ENCODE measurements around the gene PPP1R3A. TPM values are rescaled to one million over a fixed set of nuclear protein-coding genes. Genes with fewer than 3 reads are reported as not detected.

The PPP1R3A gene
- total and polyA plus RNA-seq, 2 donors (not counting 1 experiment from before 2014, with no cell fraction given) = not detected

GRCh38 chr7:113953553-113953952 lies 34.7 kb upstream of the PPP1R3A start:
- H3K9me3 ChIP-seq (ENCODE audit: control extremely low read depth in 1 of 3, control insufficient read depth in 2 of 3, insufficient read depth in 1 of 3, low read length in 2 of 3) = peaks cover 0 to 29% (median 9%) of the 10 kb centered on the region in 3 donors
- WGBS (ENCODE audit: insufficient coverage) = no CpG with 5 or more reads among the region's 2 CpGs
- no peaks in the 10 kb centered on the region for H3K27me3 Mint-ChIP-seq
- TF ChIP-seq CTCF (IDR thresholded peaks at IDR 0.05) (no peak), EZH2 (IDR thresholded peaks at IDR 0.05; ENCODE audit: borderline replicate concordance, insufficient read depth, low read depth, low read length, poor library complexity, severe bottlenecking) (no peak)
- no peaks in the 10 kb centered on the region for H3K27me3 ChIP-seq (replicated peaks in 1 of 4; ENCODE audit: control extremely low read depth in 1 of 4, control insufficient read depth in 3 of 4, insufficient read depth in 4 of 4, low read length in 3 of 4)
- H3K4me1 Mint-ChIP-seq = no peaks in the 10 kb centered on the region
- no peak overlapping the region for H2AFZ ChIP-seq (ENCODE audit: insufficient read depth, low read depth, low read length, poor library complexity, severe bottlenecking)
- H3K36me3 ChIP-seq (replicated peaks in 1 of 2; ENCODE audit: control extremely low read depth in 1 of 2, control insufficient read depth in 1 of 2, extremely low read depth in 1 of 2, insufficient read depth in 2 of 2, low read length in 1 of 2) = no peaks in the 10 kb centered on the region
- intact Hi-C loops (cut with micrococcal nuclease) = no loop called here
- no peak overlapping the region for H3K4me3 Mint-ChIP-seq
- H3K9me3 Mint-ChIP-seq (ENCODE audit: insufficient read depth) = peaks cover 6% of the 10 kb centered on the region
- H3K4me3 ChIP-seq (ENCODE audit: control extremely low read depth in 1 of 5, extremely low read depth in 1 of 5, insufficient read depth in 1 of 5, low read depth in 2 of 5, low read length in 4 of 5) = no peak overlapping the region
- ATAC-seq (ENCODE audit: low read depth) = no peak
- H3K79me2 ChIP-seq (ENCODE audit: control insufficient read depth, insufficient read depth, low read length) = no peaks in the 10 kb centered on the region
- no peak overlapping the region for H3K27ac Mint-ChIP-seq
- no peak overlapping the region for H3K4me2 ChIP-seq (replicated peaks; ENCODE audit: low read depth, low read length, poor library complexity, severe bottlenecking)
- H3K27ac ChIP-seq (ENCODE audit: low read length in 2 of 2) = no peak overlapping the region
- DNase-seq = no peak
- no peaks in the 10 kb centered on the region for H3K4me1 ChIP-seq (ENCODE audit: control insufficient read depth in 2 of 2, insufficient read depth in 2 of 2, low read length in 2 of 2)
- H3K9ac ChIP-seq (ENCODE audit: low read length) = no peak overlapping the region
- ChIA-PET CTCF (no interaction called here), POLR2A (no interaction called here)
- no peaks in the 10 kb centered on the region for H4K20me1 ChIP-seq (ENCODE audit: control insufficient read depth, insufficient read depth, low read length, poor library complexity, severe bottlenecking)

GRCh38 chr7:113945018-113945938 lies 26.5 kb upstream of the PPP1R3A start:
- no peak for ATAC-seq (ENCODE audit: low read depth)
- no peak overlapping the region for H3K4me3 Mint-ChIP-seq
- intact Hi-C loops (cut with micrococcal nuclease) = no loop called here
- WGBS (ENCODE audit: insufficient coverage) = 73% methylated on average over 2 of the region's 3 CpGs
- H3K27ac Mint-ChIP-seq = no peak overlapping the region
- no peaks in the 10 kb centered on the region for H3K4me1 ChIP-seq (ENCODE audit: control insufficient read depth in 2 of 2, insufficient read depth in 2 of 2, low read length in 2 of 2)
- ChIA-PET CTCF (no interaction called here), POLR2A (no interaction called here)
- no peaks in the 10 kb centered on the region for H4K20me1 ChIP-seq (ENCODE audit: control insufficient read depth, insufficient read depth, low read length, poor library complexity, severe bottlenecking)
- H3K27me3 ChIP-seq (replicated peaks in 1 of 4; ENCODE audit: control extremely low read depth in 1 of 4, control insufficient read depth in 3 of 4, insufficient read depth in 4 of 4, low read length in 3 of 4) = no peaks in the 10 kb centered on the region
- TF ChIP-seq CTCF (IDR thresholded peaks at IDR 0.05) (no peak), EZH2 (IDR thresholded peaks at IDR 0.05; ENCODE audit: borderline replicate concordance, insufficient read depth, low read depth, low read length, poor library complexity, severe bottlenecking) (no peak)
- H3K4me1 Mint-ChIP-seq = no peaks in the 10 kb centered on the region
- no peak for DNase-seq
- H3K9me3 Mint-ChIP-seq (ENCODE audit: insufficient read depth) = no peaks in the 10 kb centered on the region
- no peaks in the 10 kb centered on the region for H3K79me2 ChIP-seq (ENCODE audit: control insufficient read depth, insufficient read depth, low read length)
- no peak overlapping the region for H2AFZ ChIP-seq (ENCODE audit: insufficient read depth, low read depth, low read length, poor library complexity, severe bottlenecking)
- H3K9me3 ChIP-seq (ENCODE audit: control extremely low read depth in 1 of 3, control insufficient read depth in 2 of 3, insufficient read depth in 1 of 3, low read length in 2 of 3) = no peaks in the 10 kb centered on the region
- no peak overlapping the region for H3K4me3 ChIP-seq (ENCODE audit: control extremely low read depth in 1 of 5, extremely low read depth in 1 of 5, insufficient read depth in 1 of 5, low read depth in 2 of 5, low read length in 4 of 5)
- no peaks in the 10 kb centered on the region for H3K36me3 ChIP-seq (replicated peaks in 1 of 2; ENCODE audit: control extremely low read depth in 1 of 2, control insufficient read depth in 1 of 2, extremely low read depth in 1 of 2, insufficient read depth in 2 of 2, low read length in 1 of 2)
- no peak overlapping the region for H3K4me2 ChIP-seq (replicated peaks; ENCODE audit: low read depth, low read length, poor library complexity, severe bottlenecking)
- no peaks in the 10 kb centered on the region for H3K27me3 Mint-ChIP-seq
- H3K27ac ChIP-seq (ENCODE audit: low read length in 2 of 2) = no peak overlapping the region
- no peak overlapping the region for H3K9ac ChIP-seq (ENCODE audit: low read length)

All from B cell (primary cell).